ENCODE results near the gene CLASP2. TPM values are rescaled to one million over a fixed set of nuclear protein-coding genes. Genes with fewer than 3 reads are reported as not detected.
"Not testable (repeated sequence)": the region's sequence is repeated elsewhere in the genome, so short reads cannot be mapped to it uniquely, and the experiment has no call there.

Gene CLASP2
- total RNA-seq, 1 donor from 2014 or later, result 42.6 TPM

DNA sequence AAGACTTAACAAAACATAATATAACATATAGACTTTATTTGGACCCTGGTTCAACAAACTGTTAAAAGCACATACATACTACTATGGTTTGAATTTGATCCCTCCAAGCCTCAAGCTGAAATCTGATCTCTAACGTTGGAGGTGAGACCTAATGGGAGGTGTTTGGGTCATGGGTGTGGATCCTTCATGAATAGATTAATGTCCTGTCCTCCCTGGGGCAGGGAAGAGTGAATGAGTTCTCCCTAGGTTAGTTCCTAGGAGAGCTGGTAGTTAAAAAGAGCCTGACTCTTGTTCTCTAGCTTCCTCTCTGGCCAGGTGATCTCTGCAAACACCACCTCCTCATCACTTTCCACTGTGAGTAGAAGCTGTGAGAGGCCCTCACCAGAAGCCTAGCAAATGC is 36.4 kb downstream of the CLASP2 start:
- TF ChIP-seq, protein P1, sequence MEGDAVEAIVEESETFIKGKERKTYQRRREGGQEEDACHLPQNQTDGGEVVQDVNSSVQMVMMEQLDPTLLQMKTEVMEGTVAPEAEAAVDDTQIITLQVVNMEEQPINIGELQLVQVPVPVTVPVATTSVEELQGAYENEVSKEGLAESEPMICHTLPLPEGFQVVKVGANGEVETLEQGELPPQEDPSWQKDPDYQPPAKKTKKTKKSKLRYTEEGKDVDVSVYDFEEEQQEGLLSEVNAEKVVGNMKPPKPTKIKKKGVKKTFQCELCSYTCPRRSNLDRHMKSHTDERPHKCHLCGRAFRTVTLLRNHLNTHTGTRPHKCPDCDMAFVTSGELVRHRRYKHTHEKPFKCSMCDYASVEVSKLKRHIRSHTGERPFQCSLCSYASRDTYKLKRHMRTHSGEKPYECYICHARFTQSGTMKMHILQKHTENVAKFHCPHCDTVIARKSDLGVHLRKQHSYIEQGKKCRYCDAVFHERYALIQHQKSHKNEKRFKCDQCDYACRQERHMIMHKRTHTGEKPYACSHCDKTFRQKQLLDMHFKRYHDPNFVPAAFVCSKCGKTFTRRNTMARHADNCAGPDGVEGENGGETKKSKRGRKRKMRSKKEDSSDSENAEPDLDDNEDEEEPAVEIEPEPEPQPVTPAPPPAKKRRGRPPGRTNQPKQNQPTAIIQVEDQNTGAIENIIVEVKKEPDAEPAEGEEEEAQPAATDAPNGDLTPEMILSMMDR (IDR thresholded peaks at IDR 0.05), result no peak
- H3K4me1 Mint-ChIP-seq (ENCODE audit: unreplicated experiment), result peaks cover 2% of the 10 kb centered on the region
- no peak for DNase-seq (ENCODE audit: extremely low spot score, unreplicated experiment)

GRCh38 chr3:33678073-33678472 is 40.0 kb downstream of the CLASP2 start:
- Mint-ChIP-seq H3K4me1 (ENCODE audit: unreplicated experiment) (no peaks in the 10 kb centered on the region), H3K36me3 (ENCODE audit: unreplicated experiment) (peaks cover 31% of the 10 kb centered on the region), H3K4me3 (ENCODE audit: unreplicated experiment) (no peak overlapping the region), H3K27ac (ENCODE audit: unreplicated experiment) (no peak overlapping the region), H3K27me3 (ENCODE audit: unreplicated experiment) (no peaks in the 10 kb centered on the region), H3K9me3 (ENCODE audit: unreplicated experiment) (peaks cover 17% of the 10 kb centered on the region)
- TF ChIP-seq, protein P1 (IDR thresholded peaks at IDR 0.05), result no peak
- no peak for DNase-seq (ENCODE audit: extremely low spot score, unreplicated experiment)

More for the DNA sequence above, 36.4 kb downstream of the CLASP2 start:
- Mint-ChIP-seq H3K27ac (ENCODE audit: unreplicated experiment) (no peak overlapping the region), H3K4me3 (ENCODE audit: unreplicated experiment) (no peak overlapping the region), H3K36me3 (ENCODE audit: unreplicated experiment) (peaks cover 28% of the 10 kb centered on the region), H3K9me3 (ENCODE audit: unreplicated experiment) (peaks cover 17% of the 10 kb centered on the region), H3K27me3 (ENCODE audit: unreplicated experiment) (no peaks in the 10 kb centered on the region)

GRCh38 chr3:33673436-33673835 is 44.6 kb downstream of the CLASP2 start:
- H3K4me3 Mint-ChIP-seq (ENCODE audit: unreplicated experiment); H3K27ac Mint-ChIP-seq (ENCODE audit: unreplicated experiment); DNase-seq (ENCODE audit: extremely low spot score, unreplicated experiment); H3K27me3 Mint-ChIP-seq (ENCODE audit: unreplicated experiment); H3K4me1 Mint-ChIP-seq (ENCODE audit: unreplicated experiment): not testable (repeated sequence)
- peaks cover 32% of the 10 kb centered on the region for H3K36me3 Mint-ChIP-seq (ENCODE audit: unreplicated experiment)
- peaks cover 12% of the 10 kb centered on the region for H3K9me3 Mint-ChIP-seq (ENCODE audit: unreplicated experiment)

DNA sequence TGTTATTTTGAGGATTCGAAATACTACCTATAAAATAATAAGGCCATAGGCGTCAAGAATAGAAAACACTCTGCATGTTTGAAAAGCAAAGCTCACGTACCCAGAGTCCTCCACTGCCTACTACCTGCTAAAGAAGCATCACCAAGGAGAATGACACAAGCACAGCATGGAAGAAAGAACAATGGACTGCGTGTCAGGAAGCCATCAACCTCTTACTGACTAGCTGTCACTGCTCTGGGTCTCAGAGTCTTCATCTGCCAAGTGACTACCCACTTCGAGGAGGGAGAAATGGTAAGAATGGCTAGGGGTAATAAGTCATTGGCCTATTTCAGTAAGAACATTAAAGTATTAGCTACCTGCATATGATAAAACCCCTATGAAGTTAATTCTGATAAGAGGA is 49.4 kb downstream of the CLASP2 start:
- DNase-seq (ENCODE audit: extremely low spot score, unreplicated experiment), result no peak
- TF ChIP-seq, protein P1 (IDR thresholded peaks at IDR 0.05), result no peak
- H3K9me3 Mint-ChIP-seq (ENCODE audit: unreplicated experiment), result peaks cover 6% of the 10 kb centered on the region
- peaks cover 14% of the 10 kb centered on the region for H3K4me1 Mint-ChIP-seq (ENCODE audit: unreplicated experiment)
- H3K27me3 Mint-ChIP-seq (ENCODE audit: unreplicated experiment), result no peaks in the 10 kb centered on the region
- H3K27ac Mint-ChIP-seq (ENCODE audit: unreplicated experiment), result no peak overlapping the region
- no peak overlapping the region for H3K4me3 Mint-ChIP-seq (ENCODE audit: unreplicated experiment)
- peaks cover 22% of the 10 kb centered on the region for H3K36me3 Mint-ChIP-seq (ENCODE audit: unreplicated experiment)

GRCh38 chr3:33665294-33665693 is 52.8 kb downstream of the CLASP2 start:
- Mint-ChIP-seq H3K9me3 (ENCODE audit: unreplicated experiment) (no peaks in the 10 kb centered on the region), H3K4me1 (ENCODE audit: unreplicated experiment) (peaks cover 25% of the 10 kb centered on the region), H3K4me3 (ENCODE audit: unreplicated experiment) (no peak overlapping the region), H3K36me3 (ENCODE audit: unreplicated experiment) (peaks cover 6% of the 10 kb centered on the region), H3K27me3 (ENCODE audit: unreplicated experiment) (no peaks in the 10 kb centered on the region), H3K27ac (ENCODE audit: unreplicated experiment) (peak overlapping the region; percentile 12)
- TF ChIP-seq, protein P1 (IDR thresholded peaks at IDR 0.05), result no peak
- no peak for DNase-seq (ENCODE audit: extremely low spot score, unreplicated experiment)

GRCh38 chr3:33664195-33664594 is 53.9 kb downstream of the CLASP2 start:
- Mint-ChIP-seq H3K27me3 (ENCODE audit: unreplicated experiment) (no peaks in the 10 kb centered on the region), H3K4me3 (ENCODE audit: unreplicated experiment) (no peak overlapping the region), H3K4me1 (ENCODE audit: unreplicated experiment) (peaks cover 36% of the 10 kb centered on the region), H3K36me3 (ENCODE audit: unreplicated experiment) (peaks cover 2% of the 10 kb centered on the region), H3K27ac (ENCODE audit: unreplicated experiment) (peak overlapping the region; percentile 54), H3K9me3 (ENCODE audit: unreplicated experiment) (no peaks in the 10 kb centered on the region)
- DNase-seq (ENCODE audit: extremely low spot score, unreplicated experiment), result no peak
- TF ChIP-seq, protein P1 (IDR thresholded peaks at IDR 0.05), result no peak

Data from osteocyte (in vitro differentiated cells).